ENCODE results near the gene IL17A.

Gene IL17A

DNA sequence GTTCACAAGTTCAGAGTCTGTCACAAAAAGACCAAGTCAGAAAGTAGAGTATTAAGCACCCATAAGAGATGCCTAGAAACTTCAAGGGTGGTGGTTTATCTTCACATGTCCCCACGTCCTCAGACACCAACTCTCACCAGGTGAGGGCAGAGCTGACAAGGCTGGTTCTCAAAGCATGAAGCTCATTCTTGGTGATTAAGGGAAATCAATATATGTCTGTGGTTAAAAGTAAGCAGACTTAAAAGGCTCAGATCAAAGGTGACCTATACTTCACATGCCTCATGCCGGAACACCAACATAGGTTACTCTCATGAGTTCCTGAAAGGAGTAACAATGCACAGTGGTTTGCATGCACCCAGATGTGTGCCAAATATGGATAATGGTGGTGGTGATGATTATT lies 27.0 kb downstream of the IL17A start:
- no peak overlapping the region for H3K27ac ChIP-seq
- no peak overlapping the region for H3K4me3 ChIP-seq
- H3K9ac ChIP-seq (ENCODE audit: insufficient read length): no peak overlapping the region
- H3K36me3 ChIP-seq (ENCODE audit: insufficient read depth, low read length): no peaks in the 10 kb centered on the region
- TF ChIP-seq EZH2 (IDR thresholded peaks at IDR 0.05): no peak
- TF ChIP-seq FOXP2 (optimal IDR thresholded peaks at IDR 0.05; ENCODE audit: control extremely low read depth, extremely low read length, insufficient read depth): no peak
- no peak for TF ChIP-seq POLR2AphosphoS5 (IDR thresholded peaks at IDR 0.05; ENCODE audit: borderline replicate concordance, low read depth, low read length)
- no peak for DNase-seq (ENCODE audit: low read depth, low spot score)
- no peaks in the 10 kb centered on the region for H3K9me3 ChIP-seq (ENCODE audit: low read depth, low read length)

DNA sequence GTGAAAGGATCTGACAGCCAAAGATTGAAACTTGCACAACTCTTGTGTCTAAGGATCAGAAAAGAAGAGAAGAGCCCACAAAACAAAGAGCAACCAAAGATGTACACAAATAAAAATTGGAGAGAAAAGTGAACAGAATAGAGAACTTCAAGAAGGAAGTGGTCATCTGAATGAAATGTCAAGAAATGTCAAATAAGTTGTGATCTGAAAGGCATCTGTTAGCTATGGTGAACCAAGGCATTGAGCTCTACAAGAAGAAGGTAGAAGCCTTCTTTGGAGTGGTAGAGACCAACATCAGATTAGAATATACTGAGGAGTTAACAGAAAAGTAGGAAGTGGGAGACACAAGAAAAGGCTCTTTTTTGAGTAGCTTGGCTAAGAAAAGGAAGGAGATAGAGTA lies 29.6 kb downstream of the IL17A start:
- H3K4me3 ChIP-seq: no peak overlapping the region
- TF ChIP-seq EZH2 (IDR thresholded peaks at IDR 0.05) (no peak), POLR2AphosphoS5 (IDR thresholded peaks at IDR 0.05; ENCODE audit: borderline replicate concordance, low read depth, low read length) (no peak), FOXP2 (optimal IDR thresholded peaks at IDR 0.05; ENCODE audit: control extremely low read depth, extremely low read length, insufficient read depth) (no peak)
- no peak for DNase-seq (ENCODE audit: low read depth, low spot score)
- no peak overlapping the region for H3K27ac ChIP-seq
- no peak overlapping the region for H3K9ac ChIP-seq (ENCODE audit: insufficient read length)
- H3K36me3 ChIP-seq (ENCODE audit: insufficient read depth, low read length): no peaks in the 10 kb centered on the region
- H3K9me3 ChIP-seq (ENCODE audit: low read depth, low read length): no peaks in the 10 kb centered on the region

DNA sequence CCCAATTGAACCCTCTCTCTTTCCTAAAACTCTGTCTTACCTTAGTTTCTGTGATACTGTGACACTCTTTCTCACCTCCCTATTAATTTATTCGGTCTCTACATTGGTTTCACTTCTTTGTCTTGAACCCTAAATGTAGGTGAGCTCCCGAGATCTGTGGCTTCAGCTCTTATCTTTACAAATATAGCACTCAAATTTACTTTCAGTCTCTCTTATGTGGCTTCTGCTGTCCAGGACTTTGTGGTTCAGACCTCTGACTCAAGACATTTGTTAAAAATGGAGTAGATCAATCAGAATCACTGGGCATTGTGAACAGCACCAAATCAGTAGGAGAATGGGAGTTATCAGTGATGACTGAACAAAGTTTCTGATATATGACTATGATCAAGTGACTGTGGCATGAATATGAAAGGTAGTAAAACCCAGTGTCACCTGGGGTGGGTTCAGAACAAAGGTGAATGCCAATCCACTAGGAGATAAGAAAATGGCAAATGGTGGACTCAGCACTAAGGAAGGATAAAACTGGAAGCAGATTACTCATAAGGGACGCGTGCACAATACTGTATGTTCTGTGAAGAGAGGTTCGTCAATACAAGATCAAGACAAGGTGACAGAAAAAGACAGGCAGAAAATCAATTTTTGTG lies 30.9 kb downstream of the IL17A start:
- DNase-seq (ENCODE audit: low read depth, low spot score): no peak
- TF ChIP-seq POLR2AphosphoS5 (IDR thresholded peaks at IDR 0.05; ENCODE audit: borderline replicate concordance, low read depth, low read length) (no peak), FOXP2 (optimal IDR thresholded peaks at IDR 0.05; ENCODE audit: control extremely low read depth, extremely low read length, insufficient read depth) (no peak), EZH2 (IDR thresholded peaks at IDR 0.05) (no peak)
- H3K27ac ChIP-seq: no peak overlapping the region
- H3K4me3 ChIP-seq: no peak overlapping the region
- no peaks in the 10 kb centered on the region for H3K36me3 ChIP-seq (ENCODE audit: insufficient read depth, low read length)
- no peak overlapping the region for H3K9ac ChIP-seq (ENCODE audit: insufficient read length)
- no peaks in the 10 kb centered on the region for H3K9me3 ChIP-seq (ENCODE audit: low read depth, low read length)

DNA sequence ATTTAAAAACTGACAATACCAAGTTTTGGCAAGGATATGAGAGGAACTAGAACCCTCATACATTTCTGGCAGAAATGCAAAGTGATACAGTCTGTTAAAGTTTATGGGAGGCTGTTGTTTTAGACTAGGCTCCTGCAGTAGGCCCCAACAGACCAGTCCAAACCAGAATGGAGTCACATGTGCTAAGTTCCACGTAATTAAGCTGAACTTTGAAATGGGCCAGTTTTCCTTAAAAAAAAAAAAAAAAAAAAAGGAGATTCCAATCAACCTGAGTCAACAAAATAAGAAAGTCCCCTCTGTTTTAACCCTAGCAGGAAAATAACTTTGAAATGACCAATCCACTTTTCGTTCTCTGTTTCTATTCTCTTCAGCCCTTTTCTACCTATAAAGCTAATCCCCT lies 31.6 kb downstream of the IL17A start:
- Histone ChIP-seq H3K9ac (ENCODE audit: insufficient read length) (no peak overlapping the region), H3K4me3 (no peak overlapping the region), H3K36me3 (ENCODE audit: insufficient read depth, low read length) (no peaks in the 10 kb centered on the region), H3K27ac (no peak overlapping the region), H3K9me3 (ENCODE audit: low read depth, low read length) (no peaks in the 10 kb centered on the region)
- no peak for DNase-seq (ENCODE audit: low read depth, low spot score)
- TF ChIP-seq POLR2AphosphoS5 (IDR thresholded peaks at IDR 0.05; ENCODE audit: borderline replicate concordance, low read depth, low read length): no peak
- TF ChIP-seq EZH2 (IDR thresholded peaks at IDR 0.05): no peak
- no peak for TF ChIP-seq FOXP2 (optimal IDR thresholded peaks at IDR 0.05; ENCODE audit: control extremely low read depth, extremely low read length, insufficient read depth)

DNA sequence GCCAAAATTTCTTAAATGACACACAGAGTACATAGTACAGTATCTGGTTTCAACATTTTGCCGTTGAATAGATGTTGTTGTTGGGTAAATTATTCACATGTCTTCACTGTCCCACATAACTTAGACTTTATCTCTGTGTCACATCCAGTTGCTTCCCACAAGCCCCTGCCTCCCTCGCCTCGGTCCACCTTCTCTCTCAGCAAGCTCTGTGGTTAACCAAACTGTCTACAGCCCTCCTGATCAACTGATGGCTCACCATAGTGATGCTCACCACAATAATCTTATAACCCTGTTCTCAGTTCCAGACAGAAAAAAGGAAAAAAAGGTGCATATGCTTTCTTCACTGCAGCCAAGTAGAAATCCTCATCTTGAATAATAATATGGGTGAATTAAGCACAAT lies 35.1 kb downstream of the IL17A start:
- H3K4me3 ChIP-seq: no peak overlapping the region
- no peak for DNase-seq (ENCODE audit: low read depth, low spot score)
- no peaks in the 10 kb centered on the region for H3K9me3 ChIP-seq (ENCODE audit: low read depth, low read length)
- TF ChIP-seq POLR2AphosphoS5 (IDR thresholded peaks at IDR 0.05; ENCODE audit: borderline replicate concordance, low read depth, low read length) (no peak), EZH2 (IDR thresholded peaks at IDR 0.05) (no peak), FOXP2 (optimal IDR thresholded peaks at IDR 0.05; ENCODE audit: control extremely low read depth, extremely low read length, insufficient read depth) (no peak)
- H3K27ac ChIP-seq: no peak overlapping the region
- no peaks in the 10 kb centered on the region for H3K36me3 ChIP-seq (ENCODE audit: insufficient read depth, low read length)
- no peak overlapping the region for H3K9ac ChIP-seq (ENCODE audit: insufficient read length)

DNA sequence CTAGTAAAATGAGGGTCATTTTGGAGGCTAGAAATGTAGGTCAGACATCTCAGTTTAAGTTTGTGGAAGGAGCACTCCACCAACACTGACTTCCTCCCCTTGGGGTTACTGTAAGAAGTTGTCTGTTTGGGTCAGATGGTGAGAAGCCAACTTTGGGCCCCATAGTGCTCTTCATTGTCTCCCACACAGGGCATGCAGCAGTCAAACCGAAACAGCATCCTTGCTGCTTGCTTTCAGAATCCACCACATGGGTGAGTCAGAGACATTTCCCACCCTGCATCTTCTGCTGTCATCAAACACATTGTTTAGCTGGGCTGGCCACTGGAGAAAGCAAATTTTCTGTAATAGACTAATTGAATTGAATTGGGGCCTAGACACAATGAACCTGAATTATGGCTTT lies 41.3 kb downstream of the IL17A start:
- TF ChIP-seq EZH2 (IDR thresholded peaks at IDR 0.05) (no peak), FOXP2 (optimal IDR thresholded peaks at IDR 0.05; ENCODE audit: control extremely low read depth, extremely low read length, insufficient read depth) (no peak)
- no peak overlapping the region for H3K9ac ChIP-seq (ENCODE audit: insufficient read length)
- DNase-seq (ENCODE audit: low read depth, low spot score): no peak
- H3K9me3 ChIP-seq (ENCODE audit: low read depth, low read length): no peaks in the 10 kb centered on the region
- no peaks in the 10 kb centered on the region for H3K36me3 ChIP-seq (ENCODE audit: insufficient read depth, low read length)
- no peak overlapping the region for H3K27ac ChIP-seq
- H3K4me3 ChIP-seq: no peak overlapping the region

DNA sequence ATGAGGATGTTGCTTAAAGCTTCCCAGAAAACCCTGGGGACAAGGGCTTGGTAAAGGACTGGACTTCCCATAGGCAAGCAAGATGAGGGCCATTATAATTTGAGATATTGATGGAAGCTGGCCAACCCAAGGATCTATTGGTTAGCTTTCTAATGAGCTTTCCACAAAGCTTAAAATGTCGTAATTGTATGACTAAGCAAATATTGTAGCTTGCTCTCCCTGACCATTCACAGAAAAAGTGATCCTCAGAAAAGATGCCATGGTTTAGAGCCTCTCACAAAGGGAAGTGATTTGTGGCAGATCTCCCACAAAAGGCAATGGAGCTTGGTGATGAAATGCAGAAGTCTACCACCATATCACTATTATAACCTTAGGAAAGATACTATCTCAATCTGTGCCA lies 44.5 kb downstream of the IL17A start:
- H3K27ac ChIP-seq: no peak overlapping the region
- no peaks in the 10 kb centered on the region for H3K9me3 ChIP-seq (ENCODE audit: low read depth, low read length)
- TF ChIP-seq EZH2 (IDR thresholded peaks at IDR 0.05): no peak
- no peak for TF ChIP-seq POLR2AphosphoS5 (IDR thresholded peaks at IDR 0.05; ENCODE audit: borderline replicate concordance, low read depth, low read length)
- no peak for TF ChIP-seq FOXP2 (optimal IDR thresholded peaks at IDR 0.05; ENCODE audit: control extremely low read depth, extremely low read length, insufficient read depth)
- H3K9ac ChIP-seq (ENCODE audit: insufficient read length): no peak overlapping the region
- H3K36me3 ChIP-seq (ENCODE audit: insufficient read depth, low read length): no peaks in the 10 kb centered on the region
- H3K4me3 ChIP-seq: no peak overlapping the region
- no peak for DNase-seq (ENCODE audit: low read depth, low spot score)

DNA sequence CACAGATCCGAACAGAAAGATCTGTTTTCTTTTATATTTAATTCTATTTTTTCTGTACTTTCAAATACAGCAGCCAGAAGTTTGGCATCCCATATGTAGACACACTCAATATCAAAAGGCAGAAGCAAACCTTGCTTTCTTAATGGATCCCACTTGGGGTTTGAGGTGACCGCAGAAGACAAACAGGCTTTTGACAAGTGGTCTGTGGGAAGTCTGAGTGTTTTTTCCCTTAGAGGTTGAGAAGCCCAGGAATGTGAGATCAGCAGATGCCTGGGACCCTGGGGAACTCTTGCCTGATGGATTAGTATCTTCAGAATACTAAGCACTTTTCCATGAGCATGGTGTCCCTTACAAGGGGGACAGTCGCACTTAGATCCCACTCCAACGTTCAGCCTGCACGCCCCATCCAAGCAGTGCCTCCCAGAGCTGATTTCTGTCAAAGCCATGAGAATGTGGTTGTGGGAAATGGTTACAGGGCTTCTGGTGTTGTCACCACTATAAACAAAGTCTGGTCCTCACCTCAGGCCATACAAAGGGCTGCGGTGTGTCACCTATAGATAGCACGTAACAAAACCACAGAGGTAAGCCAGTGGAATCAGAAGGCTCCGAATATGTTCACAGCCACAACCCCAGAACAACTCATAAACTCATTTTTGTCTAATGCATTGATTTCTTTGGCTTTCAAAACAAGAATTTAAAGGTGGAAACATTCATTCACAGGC lies 45.4 kb downstream of the IL17A start:
- Histone ChIP-seq H3K27ac (0 out of 2 replicates have a peak overlapping the region, but pooled peaks have one; percentile 16), H3K9me3 (ENCODE audit: low read depth, low read length) (no peaks in the 10 kb centered on the region), H3K4me3 (no peak overlapping the region), H3K9ac (ENCODE audit: insufficient read length) (no peak overlapping the region), H3K36me3 (ENCODE audit: insufficient read depth, low read length) (no peaks in the 10 kb centered on the region)
- TF ChIP-seq EZH2 (IDR thresholded peaks at IDR 0.05): no peak
- TF ChIP-seq FOXP2 (optimal IDR thresholded peaks at IDR 0.05; ENCODE audit: control extremely low read depth, extremely low read length, insufficient read depth): no peak
- TF ChIP-seq POLR2AphosphoS5 (IDR thresholded peaks at IDR 0.05; ENCODE audit: borderline replicate concordance, low read depth, low read length): no peak
- no peak for DNase-seq (ENCODE audit: low read depth, low spot score)
